ENCODE data around the gene CGRRF1.

CGRRF1 gene

GRCh38 chr14:54524410-54524809 is 14.7 kb downstream of the CGRRF1 start:
- no peak for TF ChIP-seq CTCF (IDR thresholded peaks at IDR 0.05; ENCODE audit: borderline replicate concordance, insufficient read depth, low read depth, low read length)
- no peak overlapping the region for H3K4me3 ChIP-seq (ENCODE audit: low read depth, low read length)

DNA sequence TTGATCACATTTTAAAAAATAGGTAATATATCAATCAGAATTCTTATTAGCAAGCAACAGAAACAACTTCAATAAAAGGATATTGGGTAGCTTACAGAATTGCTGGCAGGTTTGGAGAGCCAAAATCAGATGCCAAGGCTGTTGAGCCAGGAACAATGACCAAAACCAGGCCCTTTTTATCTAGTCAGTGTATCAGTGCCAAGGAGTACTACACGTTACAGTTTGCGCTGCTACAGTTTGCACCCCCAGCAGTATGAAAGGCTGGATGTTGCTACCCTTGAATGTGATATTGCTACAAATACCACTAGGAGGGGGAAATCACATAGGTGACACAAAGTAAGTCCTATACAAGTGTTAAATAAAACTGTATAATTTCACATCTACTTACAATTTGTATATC is 19.3 kb downstream of the CGRRF1 start:
- TF ChIP-seq CTCF (IDR thresholded peaks at IDR 0.05; ENCODE audit: borderline replicate concordance, insufficient read depth, low read depth, low read length), result no peak

GRCh38 chr14:54529811-54530210 is 20.1 kb downstream of the CGRRF1 start:
- no peak for TF ChIP-seq CTCF (IDR thresholded peaks at IDR 0.05; ENCODE audit: borderline replicate concordance, insufficient read depth, low read depth, low read length)

More for the DNA sequence above, 19.3 kb downstream of the CGRRF1 start:
- H3K4me3 ChIP-seq (ENCODE audit: low read depth, low read length), result no peak overlapping the region

GRCh38 chr14:54532111-54533012 is 22.7 kb downstream of the CGRRF1 start:
- no peak overlapping the region for H3K4me3 ChIP-seq (ENCODE audit: low read depth, low read length)
- TF ChIP-seq CTCF (IDR thresholded peaks at IDR 0.05; ENCODE audit: borderline replicate concordance, insufficient read depth, low read depth, low read length), result no peak

More at GRCh38 chr14:54529811-54530210, 20.1 kb downstream of the CGRRF1 start:
- no peak overlapping the region for H3K4me3 ChIP-seq (ENCODE audit: low read depth, low read length)

- no peak overlapping the region for H3K4me3 ChIP-seq (ENCODE audit: low read depth, low read length)
- TF ChIP-seq CTCF (IDR thresholded peaks at IDR 0.05; ENCODE audit: borderline replicate concordance, insufficient read depth, low read depth, low read length), result no peak
Observed at GRCh38 chr14:54533100-54533499, 23.4 kb downstream of the CGRRF1 start.

GRCh38 chr14:54535126-54535525 is 25.4 kb downstream of the CGRRF1 start:
- no peak for TF ChIP-seq CTCF (IDR thresholded peaks at IDR 0.05; ENCODE audit: borderline replicate concordance, insufficient read depth, low read depth, low read length)
- no peak overlapping the region for H3K4me3 ChIP-seq (ENCODE audit: low read depth, low read length)

- no peak for TF ChIP-seq CTCF (IDR thresholded peaks at IDR 0.05; ENCODE audit: borderline replicate concordance, insufficient read depth, low read depth, low read length)
- H3K4me3 ChIP-seq (ENCODE audit: low read depth, low read length), result no peak overlapping the region
Observed at GRCh38 chr14:54535646-54536045, 25.9 kb downstream of the CGRRF1 start.

Measured in GM12875 (cell line).